GM18508 (cell line): Measurements from ENCODE around the gene INSL3.
"Not testable (repeated sequence)": the region's sequence is repeated elsewhere in the genome, so short reads cannot be mapped to it uniquely, and the experiment has no call there.

Source experiments
- ATAC-seq: cut with Tn5 transposase; IDR thresholded peaks from one replicate; pipeline ENCODE4 v1.9.1; 2021; ENCODE audit warnings: moderate number of reproducible peaks; ENCODE audit not compliant: insufficient read depth, unreplicated experiment

The INSL3 gene

GRCh38 chr19:17826508-17827056, 5.3 kb upstream of the INSL3 start:
- ATAC-seq: no peak

- ATAC-seq: no peak
These were observed 3.0 kb upstream of the INSL3 start for GRCh38 chr19:17824339-17824738.

GRCh38 chr19:17817668-17818363, 3.5 kb downstream of the INSL3 start:
- ATAC-seq: no peak

GRCh38 chr19:17812099-17812498, 9.2 kb downstream of the INSL3 start:
- ATAC-seq: no peak

- no peak for ATAC-seq
These were observed 9.6 kb downstream of the INSL3 start for GRCh38 chr19:17811681-17812080.

- ATAC-seq: no peak
These were observed 10.2 kb downstream of the INSL3 start for GRCh38 chr19:17811103-17811502.

- no peak for ATAC-seq
These were observed 13.5 kb downstream of the INSL3 start for GRCh38 chr19:17807731-17808316.

GRCh38 chr19:17806945-17807344, 14.4 kb downstream of the INSL3 start:
- ATAC-seq: no peak

GRCh38 chr19:17805427-17805826, 15.9 kb downstream of the INSL3 start:
- ATAC-seq: no peak

- ATAC-seq: no peak
These were observed 17.9 kb downstream of the INSL3 start for GRCh38 chr19:17803264-17803896.

GRCh38 chr19:17802137-17802858, 19.0 kb downstream of the INSL3 start:
- no peak for ATAC-seq

- not testable (repeated sequence) for ATAC-seq
These were observed 22.7 kb downstream of the INSL3 start for GRCh38 chr19:17798599-17798998.

- no peak for ATAC-seq
These were observed 23.7 kb downstream of the INSL3 start for GRCh38 chr19:17797424-17798201.

- ATAC-seq: no peak
These were observed 24.4 kb downstream of the INSL3 start for GRCh38 chr19:17796838-17797423.

GRCh38 chr19:17796013-17796837, 25.1 kb downstream of the INSL3 start:
- ATAC-seq: no peak

GRCh38 chr19:17795495-17795856, 25.8 kb downstream of the INSL3 start:
- no peak for ATAC-seq

GRCh38 chr19:17794731-17795494, 26.4 kb downstream of the INSL3 start, which contains the start of gene B3GNT3:
B3GNT3 (plus strand) TSS chr19:17795138; CDS start chr19:17807808, 12,670 bp downstream.
- no peak for ATAC-seq

GRCh38 chr19:17794412-17794730, 26.9 kb downstream of the INSL3 start:
- no peak for ATAC-seq
